GM12864 (cell line): ENCODE data around the gene MYO15B.

Source experiments
- DNase-seq: peaks from one replicate; pipeline ENCODE4 v3.0.0-alpha.2; 2011; ENCODE audit warnings: low read depth
- H3K4me3 ChIP-seq: 2 replicates; pipeline ENCODE4 v1.5.1; 2011; ENCODE audit warnings: mild to moderate bottlenecking, low read depth, low read length, control low read depth
- CTCF ChIP-seq: IDR thresholded peaks from 2 replicates; pipeline ENCODE4 v1.5.1; 2011; ENCODE audit warnings: low read depth, mild to moderate bottlenecking, moderate library complexity, low read length, control low read depth, inconsistent platforms; ENCODE audit errors: missing control alignments

The MYO15B gene

DNA sequence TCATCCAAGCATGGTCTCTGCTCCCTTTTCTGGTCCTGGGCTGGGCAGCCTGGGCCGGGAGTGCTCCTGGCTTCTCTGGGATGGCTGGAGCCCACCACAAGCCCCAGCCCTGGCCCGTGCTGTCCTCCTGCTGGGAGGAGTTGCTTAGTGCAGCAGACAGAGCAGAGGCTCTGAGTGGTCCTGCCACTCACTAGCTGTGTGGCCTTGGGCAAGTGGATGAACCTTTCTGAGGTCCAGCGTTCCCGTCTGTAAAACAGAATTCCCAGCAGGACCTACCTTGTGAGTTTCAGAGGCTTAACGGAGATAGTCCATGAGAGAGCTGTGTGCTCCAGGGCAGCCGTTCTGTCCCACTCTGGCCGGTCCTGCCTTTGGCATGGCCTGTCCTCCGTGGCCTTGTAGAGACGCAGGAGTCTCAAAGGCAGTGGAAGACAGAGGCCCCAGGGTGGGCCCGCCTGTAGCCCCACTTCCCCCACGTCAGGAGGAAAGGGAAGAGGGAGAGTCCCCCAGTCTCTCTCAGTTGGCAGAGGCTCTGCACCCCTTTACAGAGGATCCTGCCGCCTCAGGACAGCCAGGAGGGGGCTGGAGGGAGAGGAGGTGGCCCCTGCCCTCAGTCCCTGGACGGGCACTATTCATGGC is 7.8 kb downstream of the MYO15B start:
- H3K4me3 ChIP-seq, result no peak overlapping the region
- no peak for DNase-seq
- no peak for TF ChIP-seq CTCF

DNA sequence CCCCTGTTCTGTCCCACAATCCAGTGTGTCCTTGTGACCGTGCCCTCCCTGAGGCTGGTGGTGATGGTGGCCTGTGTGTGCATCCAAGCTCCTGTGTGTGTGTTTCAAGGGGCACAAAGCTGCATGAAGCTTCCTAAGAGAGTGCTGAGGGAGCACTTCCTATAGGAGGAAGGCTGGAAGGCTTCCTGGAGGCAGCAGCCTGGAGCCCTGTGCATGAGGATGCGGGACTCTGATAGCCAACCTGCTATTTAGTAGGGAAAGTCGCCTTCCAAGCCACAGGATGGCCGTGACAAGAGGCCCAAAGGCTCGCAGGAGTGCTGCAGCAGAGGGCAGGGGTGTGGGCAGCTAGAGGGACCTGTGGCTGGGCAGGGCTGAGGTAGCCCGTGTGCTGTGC is 8.3 kb downstream of the MYO15B start:
- H3K4me3 ChIP-seq, result no peak overlapping the region
- TF ChIP-seq CTCF, result no peak
- no peak for DNase-seq

- no peak for DNase-seq
- no peak for TF ChIP-seq CTCF
- no peak overlapping the region for H3K4me3 ChIP-seq
Observed at GRCh38 chr17:75596320-75597087, 8.9 kb downstream of the MYO15B start.

DNA sequence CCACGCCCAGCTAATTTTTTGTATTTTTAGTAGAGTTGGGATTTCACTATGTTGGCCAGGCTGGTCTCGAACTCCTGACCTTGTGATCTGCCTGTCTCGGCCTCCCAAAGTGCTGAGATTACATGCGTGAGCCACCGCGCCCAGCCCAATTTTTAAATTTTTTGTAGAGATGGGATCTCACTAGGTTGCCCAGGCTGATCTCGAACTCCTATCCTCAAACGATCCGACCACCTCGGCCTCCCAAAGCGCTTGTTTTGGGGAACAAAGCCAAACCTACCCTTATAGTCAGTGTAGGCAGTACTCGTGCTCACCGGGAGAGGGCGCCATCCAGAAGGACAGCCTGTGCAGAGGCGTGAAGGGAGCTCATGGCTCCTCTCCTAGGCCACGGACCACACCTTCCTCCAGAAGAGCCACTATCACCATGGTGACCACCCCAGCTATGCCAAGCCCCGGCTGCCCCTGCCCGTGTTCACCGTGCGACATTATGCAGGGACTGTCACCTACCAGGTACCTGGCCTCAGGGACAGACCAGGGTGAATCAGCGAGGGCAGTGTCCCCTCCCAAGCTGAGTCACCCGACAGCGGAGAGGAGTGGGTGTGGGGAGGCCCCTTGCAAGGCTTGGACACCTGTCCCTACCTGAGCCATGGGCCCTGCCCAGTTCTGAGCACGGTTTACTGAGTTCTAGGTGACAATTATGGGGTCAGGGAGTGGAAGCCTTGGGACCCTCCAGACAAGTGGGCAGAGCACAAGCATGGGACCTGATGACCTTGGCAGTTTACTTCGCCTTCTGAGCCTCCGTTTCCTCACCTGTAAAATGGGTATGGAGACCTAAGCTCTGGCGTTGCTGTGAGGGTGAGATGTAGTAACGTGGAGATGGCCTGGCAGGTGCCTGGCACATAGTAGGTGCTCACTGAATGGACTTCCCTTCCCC is 13.7 kb downstream of the MYO15B start:
- no peak overlapping the region for H3K4me3 ChIP-seq
- peak; percentile 19 for DNase-seq
- peak; percentile 98 for TF ChIP-seq CTCF

DNA sequence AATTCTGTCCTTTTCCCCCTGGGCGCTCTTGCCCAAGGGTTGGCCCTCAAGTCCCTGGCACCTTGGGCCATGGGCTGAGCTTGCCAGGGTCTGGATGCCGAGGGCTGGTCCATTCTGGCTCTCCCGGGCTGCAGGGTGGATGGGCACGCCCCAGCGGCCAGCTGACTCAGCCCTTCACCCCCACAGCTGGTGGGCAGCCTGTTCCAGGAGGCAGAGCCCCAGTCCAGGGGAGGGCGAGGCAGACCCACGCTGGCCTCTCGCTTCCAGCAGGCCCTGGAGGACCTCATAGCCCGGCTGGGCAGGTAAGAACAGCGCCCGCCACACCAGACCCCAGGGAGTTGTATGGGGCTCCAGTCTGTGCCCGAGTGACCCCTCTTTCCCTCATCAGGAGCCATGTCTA is 15.0 kb downstream of the MYO15B start:
- no peak for TF ChIP-seq CTCF
- DNase-seq, result no peak

GRCh38 chr17:75603123-75603522 is 15.5 kb downstream of the MYO15B start:
- no peak for DNase-seq
- no peak overlapping the region for H3K4me3 ChIP-seq
- TF ChIP-seq CTCF, result no peak

More for the DNA sequence above, 15.0 kb downstream of the MYO15B start:
- no peak overlapping the region for H3K4me3 ChIP-seq
